ENCODE results near the gene BMP2K. TPM values are rescaled to one million over a fixed set of nuclear protein-coding genes. Genes with fewer than 3 reads are reported as not detected.

BMP2K gene
- total and polyA plus RNA-seq, 12 donors: 4.9 to 36.5 (median 28.1) TPM

- intact Hi-C loops (cut with DNase I): no loop called here
- WGBS, 2 donors: 66 to 78% methylated on average over 4 of the region's 4 CpGs
- Histone ChIP-seq H3K27ac (no peak overlapping the region), H3K27me3 (no peaks in the 10 kb centered on the region), H3K4me3 (no peak overlapping the region), H3K4me1 (peaks cover 0 to 5% (median 0%) of the 10 kb centered on the region in 9 donors), H3K36me3 (peaks cover 0 to 64% (median 0%) of the 10 kb centered on the region in 9 donors), H3K9me3 (no peaks in the 10 kb centered on the region)
- DNase-seq (no peak), ATAC-seq (no peak)
- peak in 3 of 9 donors; percentile 7 to 39 (median 22) for TF ChIP-seq CTCF (IDR thresholded peaks at IDR 0.05)
These were observed 147.5 kb downstream of the BMP2K start for GRCh38 chr4:78923464-78924312.

- 75 to 88% methylated on average over 1 of the region's 1 CpG for WGBS, 2 donors
- Histone ChIP-seq H3K4me1 (peaks cover 0 to 5% (median 0%) of the 10 kb centered on the region in 9 donors), H3K27me3 (no peaks in the 10 kb centered on the region), H3K36me3 (peaks cover 0 to 73% (median 6%) of the 10 kb centered on the region in 9 donors), H3K4me3 (no peak overlapping the region), H3K9me3 (no peaks in the 10 kb centered on the region), H3K27ac (no peak overlapping the region)
- no peak for ATAC-seq
- TF ChIP-seq CTCF (IDR thresholded peaks at IDR 0.05): no peak
- intact Hi-C loops (cut with DNase I): no loop called here
- DNase-seq: no peak
These were observed 150.7 kb downstream of the BMP2K start for GRCh38 chr4:78926826-78927225.

- H3K27ac ChIP-seq: no peak overlapping the region
- peaks cover 0 to 4% (median 0%) of the 10 kb centered on the region in 9 donors for H3K4me1 ChIP-seq
- H3K27me3 ChIP-seq: no peaks in the 10 kb centered on the region
- intact Hi-C loops (cut with DNase I): no loop called here
- 95 to 96% methylated on average over 9 of the region's 9 CpGs for WGBS, 2 donors
- no peaks in the 10 kb centered on the region for H3K9me3 ChIP-seq
- no peak overlapping the region for H3K4me3 ChIP-seq
- DNase-seq (no peak), ATAC-seq (no peak)
- no peak for TF ChIP-seq CTCF (IDR thresholded peaks at IDR 0.05)
- peaks cover 0 to 70% (median 6%) of the 10 kb centered on the region in 9 donors for H3K36me3 ChIP-seq
These were observed 152.7 kb downstream of the BMP2K start for GRCh38 chr4:78928835-78929234.

GRCh38 chr4:78930016-78930629 lies 154.0 kb downstream of the BMP2K start:
- peaks cover 0 to 69% (median 6%) of the 10 kb centered on the region in 9 donors for H3K36me3 ChIP-seq
- no peaks in the 10 kb centered on the region for H3K27me3 ChIP-seq
- WGBS, 2 donors: 95 to 97% methylated on average over 6 of the region's 6 CpGs
- ATAC-seq: no peak
- H3K4me1 ChIP-seq: no peaks in the 10 kb centered on the region
- no peak overlapping the region for H3K4me3 ChIP-seq
- DNase-seq: no peak
- intact Hi-C loops (cut with DNase I): no loop called here
- TF ChIP-seq CTCF (IDR thresholded peaks at IDR 0.05): no peak
- no peaks in the 10 kb centered on the region for H3K9me3 ChIP-seq
- no peak overlapping the region for H3K27ac ChIP-seq
